Ascending aorta (tissue), 2 donors: ENCODE results near the gene OLFM2. TPM values are rescaled to one million over a fixed set of nuclear protein-coding genes. Genes with fewer than 3 reads are reported as not detected.
A peak's percentile ranks its signal among the peaks of the same experiment; 100 is the strongest.
"Not testable (repeated sequence)": the region's sequence is repeated elsewhere in the genome, so short reads cannot be mapped to it uniquely, and the experiment has no call there.

Experiments used
- DNase-seq, 2 donors: peaks; one replicate each; pipeline ENCODE4 v3.0.0-alpha.2; 2019; ENCODE audit warnings: low spot score in 2 of 2
- H3K27ac ChIP-seq, 2 donors: fragments of 200-600 bp; sonication (generic); one replicate each; pipeline ENCODE4 v1.5.1; 2016 to 2017; ENCODE audit warnings: mild to moderate bottlenecking in 1 of 2
- H3K27me3 ChIP-seq: fragments of 200-600 bp; sonication (generic); one replicate; pipeline ENCODE4 v1.5.1; 2017
- H3K36me3 ChIP-seq, 2 donors: fragments of 200-600 bp; sonication (generic); one replicate each; pipeline ENCODE4 v1.5.1; 2016
- H3K4me1 ChIP-seq, 2 donors: fragments of 200-600 bp; sonication (generic); one replicate each; pipeline ENCODE4 v1.5.1; 2016 to 2017; ENCODE audit warnings: mild to moderate bottlenecking in 1 of 2
- H3K4me3 ChIP-seq, 2 donors: fragments of 200-600 bp; sonication (generic); one replicate each; pipeline ENCODE4 v1.5.1; 2016 to 2017; ENCODE audit warnings: mild to moderate bottlenecking in 1 of 2
- H3K9me3 ChIP-seq, 2 donors: fragments of 200-600 bp; sonication (generic); one replicate each; pipeline ENCODE4 v1.5.1; 2016
- CTCF ChIP-seq, 3 experiments: fragments of 200-600 bp in 2 of 3; fragments of 450-650 bp in 1 of 3; sonication (generic) in 2 of 3; IDR thresholded peaks; one replicate each; pipeline ENCODE4 v1.5.1; 2016 to 2019; ENCODE audit warnings: antibody characterized with exemption in 3 of 3, mild to moderate bottlenecking in 1 of 3, moderate library complexity in 1 of 3
- intact Hi-C: fragments of 100-400 bp; cut with DNase I; formaldehyde crosslinking; loops from one replicate; pipeline ENCODE4 v1.15.1; 2023
- total RNA-seq: library from RNA; depleted of rRNA; stranded (reverse); fragments of >200 nt; gene quantifications from one replicate; pipeline ENCODE4 v1.1.0, GENCODE V29; 2016

The OLFM2 gene
- total RNA-seq, 1 donor from 2014 or later: 0.96 TPM

- no peaks in the 10 kb centered on the region for H3K9me3 ChIP-seq
- no peak overlapping the region for H3K4me3 ChIP-seq
- TF ChIP-seq CTCF (IDR thresholded peaks at IDR 0.05): no peak
- H3K36me3 ChIP-seq: peaks cover 28 to 32% of the 10 kb centered on the region in 2 donors
- no peaks in the 10 kb centered on the region for H3K4me1 ChIP-seq
- H3K27ac ChIP-seq: no peak overlapping the region
- intact Hi-C loops: no loop called here
- DNase-seq: no peak
- no peaks in the 10 kb centered on the region for H3K27me3 ChIP-seq
Observed at GRCh38 chr19:9849791-9850190, 86.5 kb downstream of the OLFM2 start.

- Histone ChIP-seq H3K27me3 (no peaks in the 10 kb centered on the region), H3K27ac (no peak overlapping the region), H3K36me3 (peaks cover 38 to 41% of the 10 kb centered on the region in 2 donors), H3K4me1 (no peaks in the 10 kb centered on the region), H3K4me3 (no peak overlapping the region), H3K9me3 (no peaks in the 10 kb centered on the region)
- no peak for DNase-seq
- intact Hi-C loops: no loop called here
- no peak for TF ChIP-seq CTCF (IDR thresholded peaks at IDR 0.05)
Observed at GRCh38 chr19:9848762-9849161, 87.6 kb downstream of the OLFM2 start.

GRCh38 chr19:9848060-9848459 lies 88.3 kb downstream of the OLFM2 start:
- H3K27me3 ChIP-seq: no peaks in the 10 kb centered on the region
- intact Hi-C loops: no loop called here
- H3K27ac ChIP-seq: no peak overlapping the region
- no peak overlapping the region for H3K4me3 ChIP-seq
- H3K36me3 ChIP-seq: peaks cover 45 to 47% of the 10 kb centered on the region in 2 donors
- no peak for DNase-seq
- TF ChIP-seq CTCF (IDR thresholded peaks at IDR 0.05): no peak
- no peaks in the 10 kb centered on the region for H3K9me3 ChIP-seq
- no peaks in the 10 kb centered on the region for H3K4me1 ChIP-seq

- intact Hi-C loops: no loop called here
- Histone ChIP-seq H3K4me3 (no peak overlapping the region), H3K27me3 (no peaks in the 10 kb centered on the region), H3K9me3 (no peaks in the 10 kb centered on the region), H3K27ac (peak overlapping the region in 1 of 2 donors; percentile 28), H3K4me1 (no peaks in the 10 kb centered on the region), H3K36me3 (peaks cover 52 to 56% of the 10 kb centered on the region in 2 donors)
- DNase-seq: peak; percentile 27 to 82
- peak in 2 of 3 experiments; percentile 39 to 46 for TF ChIP-seq CTCF (IDR thresholded peaks at IDR 0.05)
Observed at GRCh38 chr19:9847087-9847671, 89.1 kb downstream of the OLFM2 start.

- peaks cover 69 to 74% of the 10 kb centered on the region in 2 donors for H3K36me3 ChIP-seq
- intact Hi-C loops, DNase-seq, H3K27me3 ChIP-seq, H3K4me3 ChIP-seq, H3K27ac ChIP-seq, H3K4me1 ChIP-seq, H3K9me3 ChIP-seq: not testable (repeated sequence)
Observed at GRCh38 chr19:9843626-9844273, 92.6 kb downstream of the OLFM2 start.

- H3K4me1 ChIP-seq: no peaks in the 10 kb centered on the region
- peaks cover 72 to 73% of the 10 kb centered on the region in 2 donors for H3K36me3 ChIP-seq
- no peaks in the 10 kb centered on the region for H3K27me3 ChIP-seq
- H3K27ac ChIP-seq: no peak overlapping the region
- no peak overlapping the region for H3K4me3 ChIP-seq
- intact Hi-C loops: no loop called here
- TF ChIP-seq CTCF (IDR thresholded peaks at IDR 0.05): no peak
- H3K9me3 ChIP-seq: no peaks in the 10 kb centered on the region
- DNase-seq: no peak
Observed at GRCh38 chr19:9842834-9843625, 93.3 kb downstream of the OLFM2 start.
